ACC112 (cell line): ENCODE measurements around the gene RTP1.
A peak's percentile ranks its signal among the peaks of the same experiment; 100 is the strongest.

Experiments used
- H2AFZ ChIP-seq: fragments of 200-600 bp; sonication (generic); one replicate; pipeline ENCODE4 v1.6.0; 2017; ENCODE audit warnings: antibody characterized with exemption, low read length; ENCODE audit not compliant: unreplicated experiment
- H3K27ac ChIP-seq: fragments of 200-600 bp; sonication (generic); 2 replicates; pipeline ENCODE4 v1.5.1; 2014; ENCODE audit warnings: low read depth, mild to moderate bottlenecking, antibody characterized with exemption, low read length, moderate library complexity
- H3K27me3 ChIP-seq: fragments of 200-600 bp; sonication (generic); 2 replicates; pipeline ENCODE4 v1.6.1; 2014; ENCODE audit warnings: mild to moderate bottlenecking, antibody characterized with exemption, low read length, moderate library complexity, mixed read lengths; ENCODE audit not compliant: insufficient read depth
- H3K36me3 ChIP-seq: fragments of 200-600 bp; sonication (generic); 2 replicates; pipeline ENCODE4 v1.6.1; 2016; ENCODE audit warnings: mild to moderate bottlenecking, antibody characterized with exemption, low read length, moderate library complexity, mixed read lengths; ENCODE audit not compliant: insufficient read depth
- H3K4me1 ChIP-seq: fragments of 200-600 bp; sonication (generic); one replicate; pipeline ENCODE4 v1.6.1; 2016; ENCODE audit warnings: low read length, mixed read lengths; ENCODE audit not compliant: insufficient read depth, unreplicated experiment, control insufficient read depth
- H3K4me3 ChIP-seq: fragments of 200-600 bp; sonication (generic); 2 replicates; pipeline ENCODE4 v1.5.1; 2014; ENCODE audit warnings: mild to moderate bottlenecking, low read depth, low read length
- H3K79me2 ChIP-seq: fragments of 200-600 bp; sonication (generic); one replicate; pipeline ENCODE4 v1.6.0; 2016; ENCODE audit warnings: low read length; ENCODE audit not compliant: control insufficient read depth, unreplicated experiment, insufficient read depth

RTP1 gene

GRCh38 chr3:187181454-187182170 lies 15.7 kb upstream of the RTP1 start:
- Histone ChIP-seq H2AFZ (no peak overlapping the region), H3K27me3 (no peaks in the 10 kb centered on the region), H3K27ac (no peak overlapping the region), H3K4me1 (peaks cover 5% of the 10 kb centered on the region), H3K36me3 (no peaks in the 10 kb centered on the region), H3K79me2 (no peaks in the 10 kb centered on the region), H3K4me3 (no peak overlapping the region)

- peaks cover 16% of the 10 kb centered on the region for H3K4me1 ChIP-seq
- no peak overlapping the region for H3K27ac ChIP-seq
- H3K36me3 ChIP-seq = no peaks in the 10 kb centered on the region
- no peak overlapping the region for H2AFZ ChIP-seq
- H3K79me2 ChIP-seq = no peaks in the 10 kb centered on the region
- no peaks in the 10 kb centered on the region for H3K27me3 ChIP-seq
- H3K4me3 ChIP-seq = no peak overlapping the region
Observed at GRCh38 chr3:187183210-187183862, 13.9 kb upstream of the RTP1 start.

- Histone ChIP-seq H3K4me3 (no peak overlapping the region), H3K79me2 (no peaks in the 10 kb centered on the region), H3K36me3 (no peaks in the 10 kb centered on the region), H3K4me1 (peaks cover 16% of the 10 kb centered on the region), H3K27ac (no peak overlapping the region), H3K27me3 (no peaks in the 10 kb centered on the region), H2AFZ (no peak overlapping the region)
Observed at GRCh38 chr3:187183903-187184302, 13.4 kb upstream of the RTP1 start.

GRCh38 chr3:187185759-187186158 lies 11.5 kb upstream of the RTP1 start:
- Histone ChIP-seq H2AFZ (no peak overlapping the region), H3K4me1 (peaks cover 16% of the 10 kb centered on the region), H3K4me3 (no peak overlapping the region), H3K36me3 (no peaks in the 10 kb centered on the region), H3K79me2 (no peaks in the 10 kb centered on the region), H3K27ac (no peak overlapping the region), H3K27me3 (no peaks in the 10 kb centered on the region)

GRCh38 chr3:187186375-187186774 lies 10.9 kb upstream of the RTP1 start:
- H2AFZ ChIP-seq = peak overlapping the region; percentile 79
- H3K4me3 ChIP-seq = no peak overlapping the region
- no peaks in the 10 kb centered on the region for H3K36me3 ChIP-seq
- H3K79me2 ChIP-seq = no peaks in the 10 kb centered on the region
- H3K27ac ChIP-seq = no peak overlapping the region
- H3K27me3 ChIP-seq = no peaks in the 10 kb centered on the region
- peaks cover 16% of the 10 kb centered on the region for H3K4me1 ChIP-seq

GRCh38 chr3:187186801-187187421 lies 10.4 kb upstream of the RTP1 start:
- Histone ChIP-seq H2AFZ (peak overlapping the region; percentile 79), H3K4me3 (no peak overlapping the region), H3K27ac (peak overlapping the region; percentile 46), H3K79me2 (no peaks in the 10 kb centered on the region), H3K36me3 (no peaks in the 10 kb centered on the region), H3K4me1 (peaks cover 16% of the 10 kb centered on the region), H3K27me3 (0 out of 2 replicates have a peak, but pooled peaks cover 3% of the 10 kb centered on the region)

GRCh38 chr3:187188931-187189330 lies 8.4 kb upstream of the RTP1 start:
- 0 out of 2 replicates have a peak, but pooled peaks cover 6% of the 10 kb centered on the region for H3K27me3 ChIP-seq
- H2AFZ ChIP-seq = no peak overlapping the region
- peaks cover 16% of the 10 kb centered on the region for H3K4me1 ChIP-seq
- H3K27ac ChIP-seq = no peak overlapping the region
- H3K79me2 ChIP-seq = no peaks in the 10 kb centered on the region
- no peaks in the 10 kb centered on the region for H3K36me3 ChIP-seq
- no peak overlapping the region for H3K4me3 ChIP-seq

- H3K36me3 ChIP-seq = no peaks in the 10 kb centered on the region
- H3K27me3 ChIP-seq = 0 out of 2 replicates have a peak, but pooled peaks cover 6% of the 10 kb centered on the region
- no peak overlapping the region for H3K27ac ChIP-seq
- no peaks in the 10 kb centered on the region for H3K79me2 ChIP-seq
- no peak overlapping the region for H3K4me3 ChIP-seq
- peaks cover 14% of the 10 kb centered on the region for H3K4me1 ChIP-seq
- H2AFZ ChIP-seq = no peak overlapping the region
Observed at GRCh38 chr3:187191271-187191670, 6.0 kb upstream of the RTP1 start.

GRCh38 chr3:187193181-187193580 lies 4.1 kb upstream of the RTP1 start:
- Histone ChIP-seq H3K27ac (no peak overlapping the region), H3K4me3 (no peak overlapping the region), H2AFZ (no peak overlapping the region), H3K79me2 (no peaks in the 10 kb centered on the region), H3K27me3 (0 out of 2 replicates have a peak, but pooled peaks cover 6% of the 10 kb centered on the region), H3K36me3 (no peaks in the 10 kb centered on the region), H3K4me1 (no peaks in the 10 kb centered on the region)

GRCh38 chr3:187196573-187197334 lies 532 bp upstream of the RTP1 start:
- H3K27ac ChIP-seq = no peak overlapping the region
- no peak overlapping the region for H3K4me3 ChIP-seq
- 0 out of 2 replicates have a peak, but pooled peaks cover 15% of the 10 kb centered on the region for H3K27me3 ChIP-seq
- H3K4me1 ChIP-seq = no peaks in the 10 kb centered on the region
- H3K36me3 ChIP-seq = no peaks in the 10 kb centered on the region
- no peak overlapping the region for H2AFZ ChIP-seq
- H3K79me2 ChIP-seq = no peaks in the 10 kb centered on the region
